Forelimb muscle (tissue), 1 donor: ENCODE data around the gene CCDC9. TPM values are rescaled to one million over a fixed set of nuclear protein-coding genes. Genes with fewer than 3 reads are reported as not detected.
A peak's percentile ranks its signal among the peaks of the same experiment; 100 is the strongest.
"Not testable (repeated sequence)": the region's sequence is repeated elsewhere in the genome, so short reads cannot be mapped to it uniquely, and the experiment has no call there.

Source experiments
- DNase-seq: peaks from one replicate; pipeline ENCODE4 v3.0.0-alpha.2; 2013; ENCODE audit warnings: low read depth
- polyA plus RNA-seq: library from polyadenylated mRNA; unstranded; fragments of 120-200 nt; gene quantifications from one replicate; pipeline ENCODE4 v1.2.1, GENCODE V29; 2013; ENCODE audit not compliant: insufficient read length

CCDC9 gene
- polyA plus RNA-seq, 1 donor = 23.8 TPM

DNA sequence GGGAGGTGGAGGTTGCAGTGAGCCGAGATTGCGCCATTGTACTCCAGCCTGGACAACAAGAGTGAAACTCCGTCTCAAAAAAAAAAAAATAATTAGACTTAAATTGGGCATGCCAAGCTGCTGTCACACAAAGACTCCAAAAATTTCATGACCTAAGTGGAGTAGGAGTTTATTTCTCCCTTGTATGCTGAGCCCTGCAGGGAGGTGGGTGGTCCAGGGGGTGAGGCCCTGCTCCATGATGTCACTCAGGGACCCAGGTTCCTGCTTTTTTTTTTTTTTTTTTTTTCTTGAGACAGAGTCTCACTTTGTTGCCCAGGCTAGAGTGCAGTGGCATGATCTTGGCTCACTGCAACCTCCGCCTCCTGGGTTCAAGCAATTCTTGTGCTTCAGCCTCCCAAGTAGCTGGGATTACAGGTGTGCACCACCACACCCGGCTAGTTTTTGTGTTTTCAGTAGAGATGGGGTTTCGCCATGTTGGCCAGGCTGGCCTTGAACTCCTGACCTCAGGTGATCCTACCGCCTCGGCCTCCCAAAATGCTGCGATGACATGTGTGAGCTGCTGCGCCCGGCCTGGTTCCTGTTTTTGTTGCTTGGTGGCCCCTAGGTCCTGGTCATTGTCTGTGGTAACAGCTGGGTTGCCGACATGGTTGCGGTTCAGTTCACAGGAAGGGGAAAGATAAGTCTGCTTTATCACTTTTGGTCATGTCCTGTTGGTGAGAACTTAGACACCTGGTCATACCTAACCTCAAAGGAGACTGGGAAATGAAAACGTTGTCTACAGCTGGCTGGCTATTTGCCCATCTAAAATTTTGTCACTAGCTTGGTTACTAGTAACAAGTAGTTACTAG is 5.8 kb downstream of the CCDC9 start:
- DNase-seq = not testable (repeated sequence)

- DNase-seq = no peak
Observed at GRCh38 chr19:47264629-47265028, 8.3 kb downstream of the CCDC9 start.

DNA sequence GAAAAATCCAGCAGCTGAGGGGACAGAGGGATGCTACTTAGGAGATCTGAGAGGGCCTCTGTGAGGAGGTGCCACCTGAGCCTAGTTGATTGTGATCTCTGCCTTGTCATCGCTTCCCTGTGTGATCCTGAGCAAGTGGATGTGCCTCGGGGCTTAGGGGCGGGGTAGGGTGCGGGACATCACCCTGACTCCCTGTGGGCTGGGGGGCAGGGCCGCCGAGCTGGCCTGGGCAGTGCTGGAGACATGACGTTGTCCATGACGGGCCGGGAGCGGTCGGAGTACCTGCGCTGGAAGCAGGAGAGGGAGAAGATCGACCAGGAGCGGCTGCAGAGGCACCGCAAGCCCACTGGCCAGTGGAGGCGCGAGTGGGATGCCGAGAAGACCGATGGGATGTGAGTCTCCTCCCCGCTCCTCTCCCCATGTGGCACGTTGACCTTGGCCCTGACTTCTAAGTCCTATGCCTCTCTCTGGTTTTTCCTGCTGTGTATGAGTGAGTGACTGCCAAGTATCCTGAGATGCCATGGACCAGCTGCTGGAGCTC is 10.1 kb downstream of the CCDC9 start:
- DNase-seq = no peak

DNA sequence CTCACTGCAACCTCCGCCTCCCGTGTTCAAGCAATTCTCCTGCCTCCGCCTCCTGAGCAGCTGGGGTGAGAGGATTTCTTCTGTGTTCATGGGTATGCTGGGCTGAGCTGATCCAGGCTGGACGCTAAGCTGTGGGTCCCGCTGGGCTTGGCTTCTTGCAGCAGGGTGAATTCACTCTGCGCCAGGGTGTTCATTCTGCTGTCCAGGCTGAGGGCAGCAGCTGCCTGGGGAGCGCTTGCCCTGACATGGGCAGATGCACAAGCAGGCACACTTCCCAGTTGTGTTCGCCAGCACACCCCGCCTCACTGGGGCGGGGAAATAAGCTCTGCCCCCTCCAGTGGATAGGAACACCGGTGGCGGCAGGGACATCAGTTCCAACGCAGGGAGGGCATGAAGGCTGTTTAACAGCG is 11.0 kb downstream of the CCDC9 start:
- DNase-seq = no peak

DNA sequence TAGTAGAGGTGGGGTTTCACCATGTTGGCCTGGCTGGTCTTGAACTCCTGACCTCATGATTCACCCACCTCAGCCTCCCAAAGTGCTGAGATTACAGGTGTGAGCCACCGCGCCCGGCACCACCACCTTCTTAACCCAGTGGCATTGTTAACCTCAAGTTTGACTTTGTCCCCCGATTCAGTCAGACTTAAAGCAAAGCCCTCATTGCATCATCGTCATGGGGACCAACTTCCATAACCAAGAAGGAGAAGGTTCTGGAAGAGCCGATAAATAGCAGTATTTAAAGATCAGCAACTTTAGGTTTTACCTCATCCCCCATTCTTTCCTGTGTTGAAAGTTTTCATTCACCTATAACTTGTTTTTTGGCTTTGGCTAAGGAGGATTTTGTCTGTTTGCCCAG is 11.7 kb downstream of the CCDC9 start:
- DNase-seq = no peak

GRCh38 chr19:47269596-47269995 is 13.3 kb downstream of the CCDC9 start:
- DNase-seq = no peak

DNA sequence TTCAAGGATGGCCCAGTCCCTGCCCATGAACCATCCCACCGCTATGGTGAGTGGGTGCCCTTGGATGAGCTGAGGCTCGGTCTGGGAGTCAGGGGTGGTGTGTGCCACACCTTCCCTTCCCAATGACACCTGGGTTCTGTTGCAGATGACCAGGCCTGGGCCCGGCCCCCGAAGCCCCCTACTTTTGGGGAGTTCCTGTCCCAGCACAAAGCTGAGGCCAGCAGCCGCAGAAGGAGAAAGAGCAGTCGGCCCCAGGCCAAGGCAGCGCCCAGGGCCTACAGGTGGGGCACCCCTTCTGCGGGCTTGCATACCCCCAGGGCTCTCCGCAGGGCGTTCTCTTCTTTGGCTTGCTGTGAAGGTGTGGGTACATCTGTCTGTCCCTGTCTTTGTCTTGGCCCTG is 14.1 kb downstream of the CCDC9 start:
- no peak for DNase-seq

GRCh38 chr19:47271949-47272348 is 15.6 kb downstream of the CCDC9 start:
- DNase-seq = no peak

GRCh38 chr19:47272448-47273312 is 16.4 kb downstream of the CCDC9 start:
- DNase-seq = no peak

DNA sequence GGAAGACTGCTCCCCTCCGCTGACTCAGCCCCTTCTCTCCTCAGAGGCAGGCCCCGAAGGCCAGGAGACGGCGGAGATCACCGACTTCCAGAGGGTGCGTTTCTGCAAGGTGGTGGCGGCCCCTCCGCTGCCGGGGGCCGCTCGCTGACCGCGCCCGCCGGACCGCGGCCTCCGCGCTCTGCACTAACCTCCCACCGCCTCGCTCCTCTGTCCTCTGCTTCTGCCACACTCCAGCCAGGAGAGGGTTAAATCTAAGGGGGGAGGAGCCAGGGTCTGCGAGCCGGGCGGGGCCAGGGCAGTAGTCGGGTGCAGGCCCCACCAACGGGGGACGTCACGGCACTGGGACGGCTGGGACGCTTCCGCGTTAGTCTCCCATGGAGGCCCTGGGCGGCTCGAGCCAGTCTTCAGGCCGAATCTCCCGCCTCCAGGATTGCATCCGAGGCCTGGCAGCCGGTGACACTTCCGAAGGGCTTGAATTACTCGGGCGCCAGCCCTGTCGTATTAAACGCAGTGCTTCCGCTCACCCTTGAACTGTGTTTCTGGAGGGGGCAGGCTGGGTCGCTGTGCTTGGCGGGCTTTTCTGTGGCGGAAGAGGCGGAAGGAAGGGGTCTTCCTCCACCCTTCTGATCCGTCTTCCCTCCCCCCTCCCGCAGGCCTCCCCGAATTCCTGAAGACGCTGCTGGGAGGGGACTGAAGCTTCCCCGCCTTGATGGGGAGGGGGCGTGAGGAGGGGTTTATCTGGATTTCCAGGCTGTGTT is 17.2 kb downstream of the CCDC9 start:
- peak; percentile 86 for DNase-seq

- DNase-seq = no peak
Observed at GRCh38 chr19:47274071-47274890, 18.0 kb downstream of the CCDC9 start, which contains the start of gene INAFM1. Gene INAFM1, plus strand, starts transcription at chr19:47274885. Its CDS starts 35 bp downstream, at chr19:47274920.

- no peak for DNase-seq
Observed at GRCh38 chr19:47274891-47275761, 18.8 kb downstream of the CCDC9 start.

DNA sequence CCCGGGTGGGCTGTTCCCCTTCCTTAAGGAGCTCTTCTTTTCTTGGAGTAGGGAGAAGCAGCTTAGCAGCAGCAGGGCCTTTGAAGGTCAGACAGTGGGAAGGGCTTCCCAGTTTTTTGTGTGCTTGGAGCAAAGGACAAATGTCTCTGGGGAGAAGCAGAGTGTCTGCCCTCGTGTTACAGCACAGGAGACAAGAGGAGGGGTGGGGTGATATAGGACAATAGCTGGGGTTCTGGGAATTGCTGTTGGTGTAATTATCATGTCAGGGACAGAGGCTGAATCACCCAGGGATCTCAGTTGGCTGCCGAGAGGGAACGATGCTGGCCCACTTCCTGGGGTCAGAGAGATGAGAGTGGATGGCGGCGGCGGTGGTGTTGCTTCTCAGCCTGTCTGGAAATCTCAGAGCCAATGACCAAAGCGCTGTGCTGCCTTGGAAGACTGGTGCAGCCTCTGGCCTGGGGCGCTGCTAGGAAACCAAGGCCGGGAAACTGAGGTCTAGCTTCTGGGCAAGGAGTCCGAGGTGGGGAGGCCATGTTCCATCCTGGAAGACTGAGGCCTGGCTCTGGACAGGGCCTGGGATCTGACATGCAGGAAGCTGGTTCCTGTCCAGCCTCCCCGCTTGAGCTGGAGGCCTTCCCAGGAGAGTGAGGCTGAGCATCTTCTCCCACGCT is 19.6 kb downstream of the CCDC9 start:
- no peak for DNase-seq

DNA sequence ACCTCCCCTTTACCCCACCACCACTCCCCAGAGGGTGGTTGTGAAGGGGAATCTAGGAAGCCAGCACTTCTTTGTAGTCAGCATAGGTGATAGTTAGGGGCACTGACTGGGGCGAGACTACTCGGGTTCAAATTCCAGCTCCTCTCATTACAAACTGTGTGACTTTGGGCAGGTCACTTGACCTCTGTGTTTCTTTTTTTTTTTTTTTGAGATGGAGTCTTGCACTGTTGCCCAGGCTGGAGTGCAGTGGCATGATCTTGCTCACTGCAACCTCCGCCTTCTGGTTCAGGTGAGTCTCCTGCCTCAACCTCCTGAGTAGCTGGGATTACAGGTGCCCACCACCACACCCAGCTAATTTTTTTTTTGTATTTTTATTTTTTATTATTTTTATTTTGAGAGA is 20.2 kb downstream of the CCDC9 start:
- not testable (repeated sequence) for DNase-seq

DNA sequence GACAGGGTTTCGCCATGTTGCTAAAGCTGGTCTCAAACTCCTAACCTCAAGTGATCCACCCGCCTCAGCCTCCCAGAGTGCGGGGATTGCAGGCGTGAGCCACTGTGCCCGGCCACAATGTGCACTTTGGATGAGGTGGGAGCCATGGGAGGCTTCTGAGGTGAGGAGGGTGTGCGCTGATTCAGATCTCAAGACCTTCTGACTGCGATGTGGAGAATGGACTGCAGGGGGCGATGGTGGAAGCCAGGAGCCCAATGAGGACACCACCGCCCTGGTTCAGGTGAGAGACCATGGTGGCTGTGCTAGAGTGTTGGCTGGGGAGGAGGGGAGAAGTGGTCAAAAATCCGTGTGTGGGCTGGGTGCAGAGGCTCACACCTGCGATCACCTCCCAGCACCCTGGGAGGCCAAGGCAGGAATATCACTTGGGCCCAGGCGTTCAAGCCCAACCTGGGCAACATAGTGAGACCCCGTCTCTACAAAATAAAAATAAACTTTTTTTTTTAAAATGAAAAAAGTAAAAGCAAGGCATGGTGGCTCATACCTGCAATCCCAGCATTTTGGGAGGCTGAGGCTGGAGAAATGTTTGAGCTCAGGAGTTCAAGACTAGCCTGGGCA is 24.0 kb downstream of the CCDC9 start:
- DNase-seq = no peak

- DNase-seq = no peak
Observed at GRCh38 chr19:47283405-47284059, 27.2 kb downstream of the CCDC9 start.

DNA sequence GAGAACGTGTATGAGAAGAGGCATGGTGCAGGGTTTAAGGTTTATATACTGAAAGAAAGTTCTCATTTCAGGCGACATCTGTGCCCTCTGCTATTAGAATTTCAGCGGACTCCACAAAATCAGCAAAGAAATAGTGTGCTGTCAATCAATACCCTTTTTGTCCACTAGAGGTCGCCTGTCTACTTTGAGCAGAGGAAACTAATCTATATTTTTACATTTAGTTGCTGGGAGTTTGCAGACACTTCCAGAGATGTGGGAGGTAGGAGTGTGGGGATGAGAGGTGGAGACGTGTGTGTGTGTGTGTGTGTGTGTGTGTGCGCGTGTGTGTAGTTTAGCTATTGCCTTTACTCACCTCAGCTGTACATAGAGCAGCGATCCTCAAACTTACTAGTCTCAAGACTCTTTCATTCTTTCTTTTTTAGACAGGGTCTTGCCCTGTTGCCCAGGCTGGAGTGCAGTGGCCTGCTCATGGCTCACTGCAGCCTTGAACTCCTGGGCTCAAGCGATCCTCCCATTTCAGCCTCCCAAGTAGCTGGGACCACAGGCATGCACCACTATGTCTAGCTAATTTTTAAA is 28.1 kb downstream of the CCDC9 start:
- DNase-seq = no peak

- no peak for DNase-seq
Observed at GRCh38 chr19:47296036-47296435, 39.7 kb downstream of the CCDC9 start.
